Measurements from ENCODE around the gene IFIT1B.
"Not testable (repeated sequence)": the region's sequence is repeated elsewhere in the genome, so short reads cannot be mapped to it uniquely, and the experiment has no call there.

Gene IFIT1B

DNA sequence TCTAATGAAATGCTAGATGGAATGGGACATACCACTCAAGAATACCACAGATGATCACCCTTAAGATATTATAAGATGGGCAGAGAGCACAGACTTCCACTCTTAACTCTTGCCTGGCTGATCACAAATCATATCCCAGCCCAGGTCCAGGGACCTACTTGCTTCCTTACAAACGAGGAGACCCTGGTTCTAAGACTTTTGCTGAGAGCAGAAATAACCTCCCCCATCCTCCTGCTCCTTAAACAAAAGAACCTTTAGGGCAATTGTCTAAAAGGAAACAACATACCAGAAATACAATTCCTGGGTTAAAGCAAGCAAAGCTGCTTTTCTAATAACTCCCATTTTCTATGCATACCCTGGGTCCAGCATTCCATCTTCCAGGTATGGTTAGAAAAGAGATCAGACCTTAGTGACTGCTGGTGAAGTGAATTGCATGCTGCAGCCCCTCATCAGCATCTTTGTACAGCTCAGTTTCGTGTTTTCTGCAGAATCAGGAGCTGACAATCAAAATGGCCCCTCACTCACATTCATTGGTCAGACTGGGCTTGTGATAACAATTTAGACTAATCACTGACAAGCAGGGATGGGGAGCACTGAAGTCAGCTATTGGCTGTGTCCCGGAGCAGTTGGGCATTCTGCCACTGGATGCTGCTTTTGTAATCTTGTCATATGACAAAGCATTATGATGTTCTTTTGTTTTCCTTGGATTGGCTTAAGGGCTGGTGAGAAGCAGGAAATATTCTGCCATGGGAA lies 35.5 kb upstream of the IFIT1B start:
- in situ Hi-C loops (cut with HindIII; ENCODE audit: low pct_unique_long_range_greater_than_20kb, low sequenced_read_pairs) = no loop called here
- no peak for DNase-seq (ENCODE audit: low read depth in 1 of 2, low spot score in 1 of 2)
- TF ChIP-seq JUND (IDR thresholded peaks at IDR 0.05; ENCODE audit: low read depth) = no peak

DNA sequence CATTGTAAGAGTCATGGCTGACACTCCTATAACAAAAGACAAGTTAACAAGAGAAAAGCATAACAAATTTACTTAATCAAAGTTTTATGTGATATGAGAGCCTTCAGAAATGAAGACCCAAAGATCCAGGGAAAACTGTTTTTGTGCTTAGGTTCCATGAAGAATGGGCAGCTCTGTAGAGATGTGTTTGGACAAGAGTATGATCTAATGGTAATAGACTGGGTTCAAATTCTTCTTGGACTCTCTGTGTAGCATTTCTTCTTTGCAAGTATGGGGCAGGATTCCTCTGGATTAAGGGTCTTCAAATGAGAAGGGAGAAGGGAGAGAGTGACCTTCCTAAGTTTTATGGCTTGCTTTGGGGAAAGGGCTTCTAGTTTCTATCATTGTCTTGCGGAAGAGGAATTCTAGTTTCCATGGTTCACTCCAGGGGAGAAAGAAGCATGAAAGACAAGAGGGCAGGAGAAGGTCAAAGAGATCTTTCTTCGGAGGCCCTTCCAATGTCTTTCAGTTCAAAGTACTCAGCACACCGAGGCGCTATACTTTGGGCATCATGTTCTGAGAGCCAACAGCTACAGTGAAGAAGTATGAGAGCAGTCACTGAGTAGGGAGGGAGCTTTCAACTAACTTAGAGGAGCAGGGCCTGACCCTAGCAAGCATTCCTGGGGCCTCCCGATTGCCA lies 34.6 kb upstream of the IFIT1B start:
- in situ Hi-C loops (cut with HindIII; ENCODE audit: low pct_unique_long_range_greater_than_20kb, low sequenced_read_pairs) = no loop called here
- no peak for DNase-seq (ENCODE audit: low read depth in 1 of 2, low spot score in 1 of 2)
- TF ChIP-seq JUND (IDR thresholded peaks at IDR 0.05; ENCODE audit: low read depth) = no peak

DNA sequence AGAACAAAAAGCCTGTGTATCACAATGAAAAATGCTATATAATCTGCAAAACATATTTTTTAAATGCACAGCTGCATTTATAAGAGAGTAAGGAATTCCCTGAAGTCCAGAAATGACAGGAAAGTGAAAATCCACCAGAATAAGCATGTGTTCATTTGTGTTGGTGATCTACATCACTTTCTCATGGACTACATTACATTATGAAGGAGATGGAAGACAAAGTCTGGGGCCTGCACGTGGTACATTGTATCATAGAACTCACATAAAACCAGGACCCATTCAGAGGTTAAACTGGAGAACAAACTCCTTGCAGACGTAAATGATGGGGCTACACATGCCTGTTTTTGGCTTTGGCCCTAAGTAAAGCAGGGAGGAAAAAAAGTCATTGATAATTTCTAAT lies 33.7 kb upstream of the IFIT1B start:
- no peak for TF ChIP-seq JUND (IDR thresholded peaks at IDR 0.05; ENCODE audit: low read depth)
- no peak for DNase-seq (ENCODE audit: low read depth in 1 of 2, low spot score in 1 of 2)
- in situ Hi-C loops (cut with HindIII; ENCODE audit: low pct_unique_long_range_greater_than_20kb, low sequenced_read_pairs) = no loop called here

DNA sequence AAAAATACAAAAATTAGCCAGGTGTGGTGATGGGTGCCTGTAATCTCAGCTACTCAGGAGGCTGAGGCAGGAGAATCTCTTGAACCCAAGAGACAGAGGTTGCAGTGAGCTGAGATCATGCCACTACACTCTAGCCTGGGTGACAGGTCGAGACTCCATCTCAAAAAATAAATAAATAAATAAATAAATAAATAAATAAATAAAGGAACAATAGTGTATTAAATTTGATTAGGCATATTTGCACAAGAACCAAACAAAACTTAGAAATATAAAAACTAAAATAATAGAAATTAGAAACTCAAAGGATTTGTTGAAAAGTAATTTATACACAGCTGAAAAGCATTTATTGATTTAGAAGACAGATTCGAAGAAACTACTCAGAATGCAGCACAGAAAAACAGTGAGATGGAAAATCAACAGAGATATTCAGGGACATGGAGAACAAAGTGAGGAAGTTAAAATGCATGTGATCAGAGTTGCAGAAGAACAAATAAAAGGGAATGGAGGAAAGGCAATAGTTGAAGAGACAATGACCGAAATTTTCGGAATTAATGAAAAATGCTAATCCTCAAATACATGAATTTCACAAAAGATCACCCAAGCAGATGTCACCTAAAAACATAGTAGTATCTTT lies 32.4 kb upstream of the IFIT1B start:
- TF ChIP-seq JUND (IDR thresholded peaks at IDR 0.05; ENCODE audit: low read depth) = no peak
- DNase-seq (ENCODE audit: low read depth in 1 of 2, low spot score in 1 of 2) = no peak
- in situ Hi-C loops (cut with HindIII; ENCODE audit: low pct_unique_long_range_greater_than_20kb, low sequenced_read_pairs) = no loop called here

DNA sequence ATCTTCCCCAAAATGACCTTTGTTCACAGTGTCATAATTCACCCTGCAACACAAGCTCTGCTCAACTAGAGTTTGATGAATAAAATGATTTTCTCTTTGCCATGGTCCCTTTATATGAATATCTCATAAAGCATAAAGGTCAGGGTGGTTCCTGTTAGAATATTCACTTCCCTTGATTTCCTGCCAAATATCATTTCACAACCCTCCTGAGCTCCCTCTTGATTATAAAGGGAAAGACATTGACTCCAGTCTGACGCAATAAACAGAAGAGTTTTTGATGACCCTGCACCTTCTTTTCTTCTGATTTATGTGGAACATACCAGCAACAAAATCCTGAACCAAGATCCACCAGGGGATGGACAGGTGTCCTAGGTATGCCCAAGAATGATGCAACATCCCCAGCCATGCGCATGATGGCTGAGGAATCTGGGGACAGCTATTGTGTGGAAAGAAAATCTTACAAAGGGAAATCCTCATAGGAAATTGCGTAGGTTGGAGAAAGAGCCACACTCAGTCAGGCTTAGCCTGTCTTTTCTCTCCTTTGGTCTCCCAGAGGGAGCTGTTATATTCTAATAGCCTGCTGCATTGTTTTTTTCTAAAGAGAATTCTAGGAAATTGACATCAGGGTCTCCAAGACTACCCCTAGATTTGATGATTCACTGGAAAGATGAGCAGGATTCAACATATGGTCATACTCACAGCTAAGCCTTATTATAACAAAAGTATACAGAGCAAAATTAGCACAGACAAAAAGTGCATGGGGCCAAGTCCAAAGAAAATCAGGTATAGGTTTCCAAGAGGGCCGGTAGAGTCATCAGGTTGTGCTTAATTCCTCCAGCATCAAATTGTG lies 31.2 kb upstream of the IFIT1B start:
- no peak for TF ChIP-seq JUND (IDR thresholded peaks at IDR 0.05; ENCODE audit: low read depth)
- in situ Hi-C loops (cut with HindIII; ENCODE audit: low pct_unique_long_range_greater_than_20kb, low sequenced_read_pairs) = no loop called here
- no peak for DNase-seq (ENCODE audit: low read depth in 1 of 2, low spot score in 1 of 2)

DNA sequence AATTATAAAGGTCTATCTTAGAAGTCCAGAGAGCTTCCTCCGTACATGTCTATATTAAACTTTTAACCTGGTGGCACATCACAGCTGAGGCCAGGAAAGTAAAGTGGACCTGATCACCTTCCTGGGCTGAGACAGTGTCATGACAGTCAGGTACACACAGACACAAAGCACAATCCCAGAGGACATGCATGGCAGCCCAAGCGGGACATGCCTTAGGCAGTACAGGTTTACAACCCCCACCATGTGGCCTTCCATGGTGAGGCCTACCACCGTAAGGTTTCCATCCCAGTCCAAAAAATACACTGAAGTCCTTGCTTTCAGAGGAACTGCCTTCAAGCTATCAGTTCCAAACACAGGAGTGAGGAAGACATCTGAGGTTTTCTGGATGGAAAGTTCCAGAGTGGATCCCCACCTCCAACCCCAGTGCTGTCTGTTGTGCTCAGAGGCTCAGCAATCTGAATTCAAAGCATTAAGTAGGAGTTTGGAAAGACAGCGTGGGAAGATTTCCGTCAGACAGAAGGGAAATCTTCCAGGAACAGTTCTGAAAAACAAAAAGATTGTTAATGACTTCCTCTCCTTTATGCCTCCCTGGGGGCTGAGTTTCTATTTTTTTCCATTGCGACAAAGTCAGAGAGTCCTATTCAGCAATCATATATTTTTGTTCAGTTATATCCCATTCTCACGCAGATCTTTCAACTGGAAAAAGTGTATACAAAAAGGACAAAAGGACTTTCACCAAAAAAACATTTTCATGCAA lies 30.0 kb upstream of the IFIT1B start:
- DNase-seq (ENCODE audit: low read depth in 1 of 2, low spot score in 1 of 2) = no peak
- no peak for TF ChIP-seq JUND (IDR thresholded peaks at IDR 0.05; ENCODE audit: low read depth)
- in situ Hi-C loops (cut with HindIII; ENCODE audit: low pct_unique_long_range_greater_than_20kb, low sequenced_read_pairs) = no loop called here

DNA sequence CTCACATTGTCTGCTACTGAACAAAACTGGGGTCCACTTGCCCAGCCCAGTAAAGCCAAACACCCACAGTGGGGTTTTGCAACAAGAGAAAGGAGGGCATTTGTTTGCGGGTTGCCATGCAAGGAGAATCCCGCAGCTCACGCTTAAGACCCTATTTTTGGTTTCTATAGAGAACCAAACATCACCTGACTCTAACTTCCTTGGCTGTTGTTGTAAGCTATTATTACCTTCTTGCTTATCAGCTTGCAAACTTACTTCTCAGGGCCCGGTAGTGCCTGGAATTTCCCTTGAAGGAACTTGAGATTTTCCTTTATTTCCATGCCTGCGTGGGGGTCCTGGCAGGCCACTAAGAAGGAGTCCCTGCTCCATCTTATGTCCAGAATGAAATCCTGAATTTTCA lies 29.4 kb upstream of the IFIT1B start:
- no peak for TF ChIP-seq JUND (IDR thresholded peaks at IDR 0.05; ENCODE audit: low read depth)
- no peak for DNase-seq (ENCODE audit: low read depth in 1 of 2, low spot score in 1 of 2)
- in situ Hi-C loops (cut with HindIII; ENCODE audit: low pct_unique_long_range_greater_than_20kb, low sequenced_read_pairs) = no loop called here

DNA sequence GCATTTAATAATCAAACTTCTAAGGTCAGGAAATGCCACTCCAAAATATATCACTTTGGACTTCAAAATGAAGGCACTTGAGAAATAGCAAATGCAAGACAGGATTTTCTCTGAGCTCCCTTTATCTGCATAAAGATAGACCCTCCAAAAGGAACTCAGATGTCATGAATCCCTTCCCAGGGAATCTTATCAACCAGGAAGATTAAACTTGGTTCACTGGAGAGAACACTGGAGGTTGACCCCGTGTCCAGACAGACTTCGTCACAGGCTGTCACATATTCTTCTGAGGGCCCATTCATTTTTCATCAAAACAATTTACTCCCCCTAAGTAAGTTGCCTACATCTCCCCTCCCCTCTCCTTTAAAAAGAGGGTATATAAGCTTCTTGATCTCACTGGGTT lies 28.9 kb upstream of the IFIT1B start:
- no peak for TF ChIP-seq JUND (IDR thresholded peaks at IDR 0.05; ENCODE audit: low read depth)
- DNase-seq (ENCODE audit: low read depth in 1 of 2, low spot score in 1 of 2) = no peak
- in situ Hi-C loops (cut with HindIII; ENCODE audit: low pct_unique_long_range_greater_than_20kb, low sequenced_read_pairs) = no loop called here

DNA sequence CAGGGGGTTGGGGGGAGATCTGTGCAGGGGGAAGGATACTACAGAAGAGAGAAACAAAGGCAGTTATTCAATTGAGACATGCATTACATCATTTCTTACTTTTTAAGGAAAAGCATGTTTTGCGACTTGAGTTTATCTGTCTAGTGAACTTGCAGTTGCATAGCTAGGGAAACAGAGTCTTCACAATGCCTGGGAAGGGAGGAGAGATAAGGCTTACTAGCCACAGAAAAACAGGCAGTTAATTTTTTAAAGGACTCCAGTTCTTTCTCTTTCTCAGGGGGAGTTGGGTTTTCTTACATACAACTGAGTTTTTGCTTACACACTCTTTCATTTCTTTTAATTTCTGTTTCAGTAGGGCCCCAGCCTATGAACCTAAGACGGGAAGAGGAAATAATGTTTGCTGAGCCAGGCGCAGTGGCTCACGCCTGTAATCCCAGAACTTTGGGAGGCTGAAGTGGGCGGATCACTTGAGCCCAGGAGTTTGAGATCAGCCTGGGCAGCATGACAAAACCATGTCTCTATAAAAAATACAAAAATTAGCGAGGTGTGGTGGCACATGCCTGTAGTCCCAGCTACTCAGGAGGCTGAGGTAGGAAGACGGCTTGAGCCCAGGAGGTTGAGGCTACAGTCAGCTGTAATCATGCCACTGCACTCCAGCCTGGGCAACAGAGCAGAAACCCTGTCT lies 27.1 kb upstream of the IFIT1B start:
- DNase-seq (ENCODE audit: low read depth in 1 of 2, low spot score in 1 of 2); in situ Hi-C loops (cut with HindIII; ENCODE audit: low pct_unique_long_range_greater_than_20kb, low sequenced_read_pairs): not testable (repeated sequence)

DNA sequence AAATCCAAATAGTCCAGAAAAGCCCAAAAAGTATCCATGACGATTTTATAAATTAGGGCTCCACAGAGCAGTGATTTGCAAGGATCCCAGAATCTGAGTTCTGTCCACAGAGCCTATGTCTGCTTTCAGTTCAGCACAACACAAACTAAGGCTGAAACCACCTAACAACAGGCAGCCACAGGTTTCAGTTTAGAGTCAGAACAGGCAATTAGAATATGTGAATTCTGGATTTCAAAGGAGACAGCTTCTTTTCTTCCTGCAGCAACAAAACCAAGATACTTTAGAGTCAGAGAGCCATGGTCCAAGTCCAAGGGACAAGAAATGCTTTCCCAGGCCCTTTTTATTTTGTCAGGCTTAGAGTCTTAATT lies 26.5 kb upstream of the IFIT1B start:
- no peak for DNase-seq (ENCODE audit: low read depth in 1 of 2, low spot score in 1 of 2)
- in situ Hi-C loops (cut with HindIII; ENCODE audit: low pct_unique_long_range_greater_than_20kb, low sequenced_read_pairs) = no loop called here
- TF ChIP-seq JUND (IDR thresholded peaks at IDR 0.05; ENCODE audit: low read depth) = no peak

DNA sequence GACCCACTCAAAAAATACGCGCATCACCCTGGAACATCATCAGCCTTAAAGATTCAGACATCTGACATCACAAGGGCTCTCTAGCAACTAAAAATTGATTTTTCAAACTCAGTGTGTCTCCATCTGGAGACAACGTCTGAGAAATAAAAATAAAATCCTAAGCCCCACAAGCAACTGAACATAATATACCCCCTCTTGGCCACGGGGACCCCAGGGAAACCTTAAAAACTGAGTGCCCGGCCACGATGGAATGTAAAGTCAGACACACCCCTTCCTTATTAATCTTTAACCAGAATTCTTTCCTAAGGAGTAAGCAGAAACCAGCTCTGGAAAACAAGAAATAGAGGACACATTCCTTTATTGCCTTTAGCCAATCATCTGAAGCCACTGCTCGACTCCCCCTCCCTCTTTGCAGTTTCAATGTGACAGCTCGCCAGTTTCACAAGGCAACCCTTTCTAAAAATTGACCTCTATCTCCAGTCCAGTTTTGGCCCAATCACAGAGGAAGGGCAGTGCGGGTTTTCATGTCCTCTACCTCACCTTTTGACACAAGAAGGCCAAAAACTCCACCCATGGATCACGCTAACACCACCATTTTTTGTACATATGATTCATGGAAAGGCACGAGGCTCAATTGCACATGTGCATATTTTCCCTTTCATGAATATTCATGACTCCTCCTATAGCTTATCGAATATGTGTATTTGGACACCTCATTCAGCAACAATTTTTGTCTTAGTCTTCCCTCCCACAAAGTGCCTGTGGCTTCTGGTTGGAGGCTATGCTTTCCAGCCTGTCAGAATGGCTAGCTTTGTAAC lies 25.9 kb upstream of the IFIT1B start:
- DNase-seq (ENCODE audit: low read depth in 1 of 2, low spot score in 1 of 2) = no peak
- TF ChIP-seq JUND (IDR thresholded peaks at IDR 0.05; ENCODE audit: low read depth) = no peak
- in situ Hi-C loops (cut with HindIII; ENCODE audit: low pct_unique_long_range_greater_than_20kb, low sequenced_read_pairs) = no loop called here

All from T47D (cell line).